Muscle layer of duodenum (tissue), 2 donors: ENCODE measurements around the gene HBS1L.

Experiments
- H3K27ac ChIP-seq: one replicate; pipeline ENCODE4 v1.7.0; 2013; ENCODE audit warnings: mild to moderate bottlenecking, low read length
- H3K27me3 ChIP-seq: one replicate; pipeline ENCODE4 v1.7.0; 2013; ENCODE audit warnings: low read depth, mild to moderate bottlenecking, control low read depth, low read length
- H3K36me3 ChIP-seq, 2 donors: one replicate each; pipeline ENCODE4 v1.7.0; 2013; ENCODE audit warnings: low read length in 2 of 2, control low read depth in 1 of 2, mild to moderate bottlenecking in 1 of 2; ENCODE audit not compliant: insufficient read depth in 2 of 2, control insufficient read depth in 1 of 2
- H3K4me1 ChIP-seq, 2 donors: one replicate each; pipeline ENCODE4 v1.7.0; 2013; ENCODE audit warnings: low read length in 2 of 2, mild to moderate bottlenecking in 2 of 2, control low read depth in 1 of 2, moderate library complexity in 1 of 2; ENCODE audit not compliant: insufficient read depth in 2 of 2, control insufficient read depth in 1 of 2
- H3K4me3 ChIP-seq, 2 donors: one replicate each; pipeline ENCODE4 v1.7.0; 2013; ENCODE audit warnings: low read length in 2 of 2, low read depth in 1 of 2, mild to moderate bottlenecking in 1 of 2
- H3K9me3 ChIP-seq, 2 donors: one replicate each; pipeline ENCODE4 v1.7.0; 2013; ENCODE audit warnings: low read length in 2 of 2, control low read depth in 1 of 2, mild to moderate bottlenecking in 1 of 2; ENCODE audit not compliant: control insufficient read depth in 1 of 2
- donor health status: healthy.

Gene HBS1L

DNA sequence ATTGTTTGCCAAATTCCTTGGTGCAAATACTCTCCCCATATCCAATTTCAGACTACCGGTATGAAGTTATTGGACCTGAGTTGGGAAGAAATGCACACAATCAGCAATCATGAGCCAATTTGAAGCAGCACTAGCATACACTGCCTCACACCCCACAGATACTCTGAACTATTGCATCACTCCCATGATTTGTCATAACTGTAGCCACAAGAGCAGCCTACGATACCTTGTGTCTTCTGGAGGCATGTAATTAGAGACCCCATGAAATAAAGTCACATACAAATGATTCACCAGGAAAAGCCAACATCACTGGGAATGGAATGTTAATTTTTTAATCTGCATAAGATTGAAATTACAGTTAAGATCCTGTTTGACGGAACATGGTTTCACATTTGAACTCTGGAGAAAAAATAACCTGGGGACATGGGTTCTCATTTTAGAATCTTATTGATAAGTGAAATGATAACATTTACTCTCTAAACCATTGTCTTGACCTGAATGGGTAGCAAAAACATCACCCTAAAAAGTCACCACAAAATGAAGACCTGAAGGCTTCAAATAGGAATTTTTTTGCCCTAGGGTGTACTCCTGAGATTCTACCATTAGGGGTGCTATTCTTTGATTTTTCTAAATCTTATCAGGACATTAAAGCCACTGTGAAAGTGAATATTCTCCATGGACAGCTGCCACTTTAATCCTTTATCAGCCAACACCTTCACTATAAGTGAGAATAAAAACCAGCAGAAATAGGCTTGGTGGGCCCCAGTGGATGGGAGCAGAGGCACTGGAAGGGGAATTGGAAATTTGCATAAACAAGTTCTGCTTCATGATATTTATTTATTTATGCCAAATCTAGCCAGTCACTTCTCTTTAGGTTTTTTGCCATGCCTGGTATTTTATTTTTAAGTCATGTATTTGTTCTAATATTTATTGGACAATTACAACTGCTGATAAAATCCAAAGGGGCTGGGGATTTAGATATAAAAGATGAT, 34.5 kb upstream of the HBS1L start:
- no peaks in the 10 kb centered on the region for H3K4me1 ChIP-seq
- peak overlapping the region in 1 of 2 donors; percentile 27 for H3K4me3 ChIP-seq
- no peaks in the 10 kb centered on the region for H3K9me3 ChIP-seq
- H3K27ac ChIP-seq = no peak overlapping the region
- no peaks in the 10 kb centered on the region for H3K27me3 ChIP-seq
- no peaks in the 10 kb centered on the region for H3K36me3 ChIP-seq

- H3K27ac ChIP-seq = no peak overlapping the region
- no peaks in the 10 kb centered on the region for H3K4me1 ChIP-seq
- H3K4me3 ChIP-seq = no peak overlapping the region
- no peaks in the 10 kb centered on the region for H3K36me3 ChIP-seq
- no peaks in the 10 kb centered on the region for H3K27me3 ChIP-seq
- no peaks in the 10 kb centered on the region for H3K9me3 ChIP-seq
Measured at GRCh38 chr6:135088281-135088680, 33.7 kb upstream of the HBS1L start.

GRCh38 chr6:135087803-135088202, 33.2 kb upstream of the HBS1L start:
- Histone ChIP-seq H3K4me3 (no peak overlapping the region), H3K27ac (no peak overlapping the region), H3K9me3 (no peaks in the 10 kb centered on the region), H3K27me3 (no peaks in the 10 kb centered on the region), H3K4me1 (no peaks in the 10 kb centered on the region), H3K36me3 (no peaks in the 10 kb centered on the region)

- H3K36me3 ChIP-seq = no peaks in the 10 kb centered on the region
Measured at GRCh38 chr6:135087403-135087802, 32.8 kb upstream of the HBS1L start.

DNA sequence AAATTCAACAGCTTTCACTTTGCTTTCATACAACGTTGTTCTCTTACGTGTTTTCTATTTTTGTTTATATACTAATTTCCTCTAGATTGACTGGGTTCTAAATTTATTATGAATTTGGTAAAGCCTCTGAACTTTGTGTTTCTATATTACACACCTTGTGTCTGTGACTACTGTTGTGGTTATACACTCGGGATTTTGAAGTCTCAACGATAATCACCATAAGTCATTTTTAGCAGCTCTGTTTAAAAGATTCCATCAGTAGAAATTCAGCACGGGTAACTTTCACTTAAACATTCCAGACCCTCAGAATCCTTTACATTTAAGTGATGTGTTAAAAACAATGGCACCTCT, 31.8 kb upstream of the HBS1L start:
- no peaks in the 10 kb centered on the region for H3K27me3 ChIP-seq
- peaks cover 0 to 8% of the 10 kb centered on the region in 2 donors for H3K9me3 ChIP-seq
- no peak overlapping the region for H3K4me3 ChIP-seq
- H3K36me3 ChIP-seq = no peaks in the 10 kb centered on the region
- H3K27ac ChIP-seq = no peak overlapping the region
- no peaks in the 10 kb centered on the region for H3K4me1 ChIP-seq

More at GRCh38 chr6:135087403-135087802, 32.8 kb upstream of the HBS1L start:
- H3K4me1 ChIP-seq = no peaks in the 10 kb centered on the region
- H3K9me3 ChIP-seq = peaks cover 0 to 2% of the 10 kb centered on the region in 2 donors
- no peak overlapping the region for H3K4me3 ChIP-seq
- H3K27ac ChIP-seq = no peak overlapping the region
- no peaks in the 10 kb centered on the region for H3K27me3 ChIP-seq

DNA sequence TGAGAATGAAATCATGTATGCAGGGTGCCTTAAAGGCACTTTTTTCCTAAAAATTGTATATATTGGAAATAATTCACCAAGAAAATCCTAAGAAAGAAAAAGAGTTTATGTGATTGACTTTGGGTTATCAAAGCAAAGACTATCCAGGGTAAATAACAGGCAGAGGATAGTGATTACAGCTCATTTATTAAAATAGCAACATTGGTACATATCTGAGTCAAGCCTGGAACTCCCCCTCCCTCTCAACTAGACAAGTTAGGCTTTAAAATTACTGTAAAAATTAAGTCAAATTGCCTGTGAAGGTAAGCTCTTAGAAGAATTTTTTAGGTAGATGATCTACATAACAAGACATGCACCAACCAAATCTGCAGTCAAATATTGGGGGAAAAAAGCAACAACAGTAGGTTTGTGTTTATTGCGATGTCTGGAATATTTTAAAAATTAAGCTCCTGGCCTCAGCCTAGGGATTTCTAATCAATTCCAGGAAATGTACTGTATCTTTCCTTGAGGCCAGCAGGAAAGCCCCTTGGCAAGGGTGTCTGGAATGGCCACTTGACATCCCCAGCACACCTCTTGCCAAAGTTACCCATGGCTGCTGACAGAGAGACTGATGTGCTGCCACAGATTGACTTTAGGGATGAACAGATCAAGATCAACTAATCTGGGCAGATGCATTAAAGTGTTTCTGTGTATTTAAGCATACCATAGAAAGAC, 31.2 kb upstream of the HBS1L start:
- H3K9me3 ChIP-seq = peaks cover 0 to 8% of the 10 kb centered on the region in 2 donors
- no peaks in the 10 kb centered on the region for H3K4me1 ChIP-seq
- no peaks in the 10 kb centered on the region for H3K36me3 ChIP-seq
- no peak overlapping the region for H3K27ac ChIP-seq
- H3K27me3 ChIP-seq = no peaks in the 10 kb centered on the region
- H3K4me3 ChIP-seq = no peak overlapping the region

- Histone ChIP-seq H3K27me3 (no peaks in the 10 kb centered on the region), H3K9me3 (peaks cover 0 to 8% of the 10 kb centered on the region in 2 donors), H3K4me1 (no peaks in the 10 kb centered on the region), H3K4me3 (no peak overlapping the region), H3K27ac (no peak overlapping the region), H3K36me3 (no peaks in the 10 kb centered on the region)
Measured at GRCh38 chr6:135084916-135085269, 30.3 kb upstream of the HBS1L start.

- no peak overlapping the region for H3K4me3 ChIP-seq
- no peak overlapping the region for H3K27ac ChIP-seq
- H3K27me3 ChIP-seq = no peaks in the 10 kb centered on the region
- H3K4me1 ChIP-seq = no peaks in the 10 kb centered on the region
- peaks cover 0 to 8% of the 10 kb centered on the region in 2 donors for H3K9me3 ChIP-seq
- H3K36me3 ChIP-seq = no peaks in the 10 kb centered on the region
Measured at GRCh38 chr6:135084001-135084915, 29.6 kb upstream of the HBS1L start.

DNA sequence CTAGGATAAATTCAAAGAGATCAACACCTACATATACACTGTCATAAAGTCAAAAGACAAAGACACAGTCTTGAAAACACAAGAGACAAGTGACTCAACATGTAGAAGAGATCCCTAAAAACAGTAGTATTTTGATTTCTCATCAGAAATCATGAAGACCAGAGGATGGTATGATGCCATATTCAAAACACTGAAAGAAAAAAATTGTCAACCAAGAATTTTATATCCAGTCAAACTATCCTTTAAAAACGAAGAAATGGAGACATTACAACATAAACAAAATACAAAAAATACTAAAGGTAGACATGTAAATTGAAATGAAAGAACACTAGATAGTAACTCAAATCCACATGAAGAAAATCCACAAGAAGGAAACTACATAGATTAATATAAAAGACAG, 27.3 kb upstream of the HBS1L start:
- Histone ChIP-seq H3K4me1 (no peaks in the 10 kb centered on the region), H3K27me3 (no peaks in the 10 kb centered on the region), H3K27ac (no peak overlapping the region), H3K4me3 (no peak overlapping the region), H3K9me3 (peaks cover 0 to 8% of the 10 kb centered on the region in 2 donors), H3K36me3 (no peaks in the 10 kb centered on the region)

GRCh38 chr6:135075018-135075417, 20.4 kb upstream of the HBS1L start:
- no peaks in the 10 kb centered on the region for H3K4me1 ChIP-seq

More at GRCh38 chr6:135075018-135075417, 20.4 kb upstream of the HBS1L start:
- Histone ChIP-seq H3K36me3 (no peaks in the 10 kb centered on the region), H3K4me3 (no peak overlapping the region), H3K27me3 (no peaks in the 10 kb centered on the region), H3K27ac (no peak overlapping the region), H3K9me3 (no peaks in the 10 kb centered on the region)
